ENCODE data around the gene KRTAP5-6.

The KRTAP5-6 gene

GRCh38 chr11:1696608-1697570, at the start of gene KRTAP5-6:
Gene KRTAP5-6, plus strand, starts transcription at chr11:1697195. Its CDS starts 51 bp downstream, at chr11:1697246.
- DNase-seq (ENCODE audit: low read depth): no peak

GRCh38 chr11:1647901-1648652, 48.9 kb upstream of the KRTAP5-6 start:
- DNase-seq (ENCODE audit: low read depth): no peak

- no peak for DNase-seq (ENCODE audit: low read depth)
Measured at GRCh38 chr11:1648653-1649420, 48.2 kb upstream of the KRTAP5-6 start.

GRCh38 chr11:1650034-1650917, 46.7 kb upstream of the KRTAP5-6 start:
- DNase-seq (ENCODE audit: low read depth): no peak

- DNase-seq (ENCODE audit: low read depth): no peak
Measured at GRCh38 chr11:1650918-1651262, 46.1 kb upstream of the KRTAP5-6 start.

GRCh38 chr11:1651411-1651980, 45.5 kb upstream of the KRTAP5-6 start:
- DNase-seq (ENCODE audit: low read depth): no peak

- DNase-seq (ENCODE audit: low read depth): no peak
Measured at GRCh38 chr11:1652026-1652425, 45.0 kb upstream of the KRTAP5-6 start.

- no peak for DNase-seq (ENCODE audit: low read depth)
Measured at GRCh38 chr11:1652442-1652770, 44.6 kb upstream of the KRTAP5-6 start.

GRCh38 chr11:1652771-1653540, 44.0 kb upstream of the KRTAP5-6 start:
- peak; percentile 69 for DNase-seq (ENCODE audit: low read depth)

GRCh38 chr11:1653541-1654387, 43.2 kb upstream of the KRTAP5-6 start:
- no peak for DNase-seq (ENCODE audit: low read depth)

- no peak for DNase-seq (ENCODE audit: low read depth)
Measured at GRCh38 chr11:1654388-1655167, 42.4 kb upstream of the KRTAP5-6 start.

- DNase-seq (ENCODE audit: low read depth): no peak
Measured at GRCh38 chr11:1655168-1656060, 41.6 kb upstream of the KRTAP5-6 start.

- DNase-seq (ENCODE audit: low read depth): no peak
Measured at GRCh38 chr11:1656061-1656441, 40.9 kb upstream of the KRTAP5-6 start.

GRCh38 chr11:1656670-1657069, 40.3 kb upstream of the KRTAP5-6 start:
- DNase-seq (ENCODE audit: low read depth): no peak

GRCh38 chr11:1659506-1659905, 37.5 kb upstream of the KRTAP5-6 start:
- DNase-seq (ENCODE audit: low read depth): no peak

GRCh38 chr11:1660111-1660867, 36.7 kb upstream of the KRTAP5-6 start:
- DNase-seq (ENCODE audit: low read depth): no peak

Measured in stimulated activated CD8-positive, alpha-beta memory T cell treated with anti-CD3 and anti-CD28 coated beads, Interleukin-12 subunit alpha, Interleukin-12 subunit beta, amount 100 ng/mL, for 1 hour (primary cell).